ENCODE data around the gene MPHOSPH9. TPM values are rescaled to one million over a fixed set of nuclear protein-coding genes. Genes with fewer than 3 reads are reported as not detected.

MPHOSPH9 gene
- total RNA-seq, 4 donors from 2014 or later, result 21.6 to 53.6 (median 39.1) TPM

DNA sequence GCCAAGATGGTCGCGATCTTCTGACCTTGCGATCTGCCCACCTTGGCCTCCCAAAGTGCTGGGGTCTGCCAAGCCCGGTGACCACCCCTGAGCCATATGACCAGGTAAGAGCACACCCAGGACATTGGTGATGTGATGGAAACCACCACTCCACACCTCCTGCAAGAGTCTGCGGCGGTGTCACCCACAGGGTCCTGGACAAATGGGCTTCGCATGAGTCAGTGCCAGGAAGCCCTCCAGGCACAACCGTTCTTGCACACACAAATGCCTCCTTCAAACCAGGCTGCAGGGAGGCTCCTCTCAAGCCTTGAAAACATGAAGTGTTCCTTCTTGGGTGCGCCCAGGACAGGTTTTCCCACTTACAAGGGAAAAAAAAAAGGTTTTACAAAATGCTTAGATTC lies 98.7 kb downstream of the MPHOSPH9 start:
- H3K9me3 ChIP-seq, result no peaks in the 10 kb centered on the region
- intact Hi-C loops (cut with DNase I), result no loop called here

DNA sequence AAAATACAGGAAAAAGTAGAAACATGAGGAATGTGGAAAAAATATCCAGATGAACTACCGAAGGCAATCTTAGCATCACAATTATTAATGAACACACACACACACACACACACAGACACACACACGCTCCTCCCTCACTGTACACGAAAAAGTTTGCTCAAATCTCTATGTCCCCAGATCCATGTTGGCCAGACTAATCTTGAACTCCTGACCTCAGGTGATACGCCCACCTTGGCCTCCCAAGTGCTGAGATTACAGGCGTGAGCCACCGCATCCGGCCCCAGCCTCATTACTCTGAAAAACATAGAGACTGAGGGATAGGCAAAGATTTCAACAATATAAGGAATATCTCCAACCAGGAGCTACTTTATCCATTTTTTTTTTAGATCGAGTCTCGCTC lies 99.2 kb downstream of the MPHOSPH9 start:
- Histone ChIP-seq H3K4me3 (replicated peaks in 1 of 3) (no peak overlapping the region), H3K4me1 (peaks cover 34 to 45% of the 10 kb centered on the region in 2 donors), H3K9me3 (no peaks in the 10 kb centered on the region), H3K27me3 (no peaks in the 10 kb centered on the region), H3K36me3 (no peaks in the 10 kb centered on the region), H3K27ac (peak overlapping the region; percentile 73 to 77 (median 76))
- no peak for TF ChIP-seq POLR2A (IDR thresholded peaks at IDR 0.05)
- TF ChIP-seq, protein P1, sequence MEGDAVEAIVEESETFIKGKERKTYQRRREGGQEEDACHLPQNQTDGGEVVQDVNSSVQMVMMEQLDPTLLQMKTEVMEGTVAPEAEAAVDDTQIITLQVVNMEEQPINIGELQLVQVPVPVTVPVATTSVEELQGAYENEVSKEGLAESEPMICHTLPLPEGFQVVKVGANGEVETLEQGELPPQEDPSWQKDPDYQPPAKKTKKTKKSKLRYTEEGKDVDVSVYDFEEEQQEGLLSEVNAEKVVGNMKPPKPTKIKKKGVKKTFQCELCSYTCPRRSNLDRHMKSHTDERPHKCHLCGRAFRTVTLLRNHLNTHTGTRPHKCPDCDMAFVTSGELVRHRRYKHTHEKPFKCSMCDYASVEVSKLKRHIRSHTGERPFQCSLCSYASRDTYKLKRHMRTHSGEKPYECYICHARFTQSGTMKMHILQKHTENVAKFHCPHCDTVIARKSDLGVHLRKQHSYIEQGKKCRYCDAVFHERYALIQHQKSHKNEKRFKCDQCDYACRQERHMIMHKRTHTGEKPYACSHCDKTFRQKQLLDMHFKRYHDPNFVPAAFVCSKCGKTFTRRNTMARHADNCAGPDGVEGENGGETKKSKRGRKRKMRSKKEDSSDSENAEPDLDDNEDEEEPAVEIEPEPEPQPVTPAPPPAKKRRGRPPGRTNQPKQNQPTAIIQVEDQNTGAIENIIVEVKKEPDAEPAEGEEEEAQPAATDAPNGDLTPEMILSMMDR (IDR thresholded peaks at IDR 0.05), result no peak
- intact Hi-C loops (cut with DNase I), result no loop called here
- 71 to 72% methylated on average over 9 of the region's 9 CpGs for WGBS, 2 donors
- no peak for DNase-seq

More for the DNA sequence above, 98.7 kb downstream of the MPHOSPH9 start:
- Histone ChIP-seq H3K27ac (peak overlapping the region; percentile 55 to 76 (median 73)), H3K4me1 (peaks cover 34 to 45% of the 10 kb centered on the region in 2 donors), H3K27me3 (no peaks in the 10 kb centered on the region), H3K36me3 (no peaks in the 10 kb centered on the region), H3K4me3 (replicated peaks in 1 of 3) (no peak overlapping the region)
- WGBS, 2 donors, result 48 to 50% methylated on average over 9 of the region's 9 CpGs
- TF ChIP-seq, protein P1 (IDR thresholded peaks at IDR 0.05), result no peak
- TF ChIP-seq POLR2A (IDR thresholded peaks at IDR 0.05), result peak in 1 of 2 donors; percentile 18
- peak; percentile 84 for DNase-seq

DNA sequence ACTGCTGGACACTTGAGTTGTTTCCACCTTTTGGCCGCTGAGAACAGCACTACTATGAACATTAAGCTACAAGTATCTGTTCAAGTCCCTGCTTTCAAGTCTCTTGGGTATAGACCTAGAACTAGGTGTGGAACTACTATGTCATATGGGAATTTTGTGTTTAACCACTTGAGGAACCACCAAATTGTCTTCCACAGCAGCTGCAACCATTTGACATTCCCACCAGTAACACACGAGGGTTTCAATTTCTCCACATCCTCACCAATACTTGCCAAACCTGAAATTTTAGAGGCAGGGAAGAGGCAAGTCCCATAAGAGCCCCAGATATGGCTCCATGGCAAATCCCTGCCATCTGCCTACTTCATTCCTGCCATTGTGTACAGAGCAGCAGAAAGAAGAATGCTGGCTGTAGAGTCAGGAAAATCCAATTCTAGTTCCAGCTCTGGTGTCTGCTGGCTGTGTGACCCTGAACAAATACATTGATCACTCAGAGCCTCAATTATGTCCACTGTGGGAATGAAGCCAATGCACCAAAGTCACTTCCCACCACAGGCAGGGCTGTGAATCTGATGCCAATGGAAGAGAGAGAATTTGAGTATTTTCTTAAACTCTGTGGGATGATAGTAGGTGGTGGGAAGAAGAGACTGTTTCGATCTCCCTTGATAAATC lies 99.9 kb downstream of the MPHOSPH9 start:
- no peak overlapping the region for H3K4me3 ChIP-seq (replicated peaks in 1 of 3)
- H3K27ac ChIP-seq, result peak overlapping the region; percentile 73 to 77 (median 76)
- H3K4me1 ChIP-seq, result peaks cover 34 to 45% of the 10 kb centered on the region in 2 donors
- 75 to 76% methylated on average over 3 of the region's 3 CpGs for WGBS, 2 donors
- TF ChIP-seq POLR2A (IDR thresholded peaks at IDR 0.05), result no peak
- intact Hi-C loops (cut with DNase I), result no loop called here
- H3K36me3 ChIP-seq, result no peaks in the 10 kb centered on the region
- no peaks in the 10 kb centered on the region for H3K27me3 ChIP-seq
- no peak for DNase-seq
- H3K9me3 ChIP-seq, result no peaks in the 10 kb centered on the region

GRCh38 chr12:123131879-123132402 lies 101.0 kb downstream of the MPHOSPH9 start:
- no peaks in the 10 kb centered on the region for H3K9me3 ChIP-seq
- H3K4me3 ChIP-seq (replicated peaks in 1 of 3), result no peak overlapping the region
- WGBS, 2 donors, result 59 to 79% methylated on average over 2 to 12 of the region's 12 CpGs
- TF ChIP-seq POLR2A (IDR thresholded peaks at IDR 0.05), result peak in 1 of 2 donors; percentile 68
- TF ChIP-seq, protein P1 (IDR thresholded peaks at IDR 0.05), result no peak
- H3K27me3 ChIP-seq, result no peaks in the 10 kb centered on the region
- DNase-seq, result peak; percentile 68 to 81
- H3K27ac ChIP-seq, result peak overlapping the region; percentile 73 to 77 (median 76)
- no peaks in the 10 kb centered on the region for H3K36me3 ChIP-seq
- intact Hi-C loops (cut with DNase I), result no loop called here
- peaks cover 36 to 53% of the 10 kb centered on the region in 2 donors for H3K4me1 ChIP-seq

DNA sequence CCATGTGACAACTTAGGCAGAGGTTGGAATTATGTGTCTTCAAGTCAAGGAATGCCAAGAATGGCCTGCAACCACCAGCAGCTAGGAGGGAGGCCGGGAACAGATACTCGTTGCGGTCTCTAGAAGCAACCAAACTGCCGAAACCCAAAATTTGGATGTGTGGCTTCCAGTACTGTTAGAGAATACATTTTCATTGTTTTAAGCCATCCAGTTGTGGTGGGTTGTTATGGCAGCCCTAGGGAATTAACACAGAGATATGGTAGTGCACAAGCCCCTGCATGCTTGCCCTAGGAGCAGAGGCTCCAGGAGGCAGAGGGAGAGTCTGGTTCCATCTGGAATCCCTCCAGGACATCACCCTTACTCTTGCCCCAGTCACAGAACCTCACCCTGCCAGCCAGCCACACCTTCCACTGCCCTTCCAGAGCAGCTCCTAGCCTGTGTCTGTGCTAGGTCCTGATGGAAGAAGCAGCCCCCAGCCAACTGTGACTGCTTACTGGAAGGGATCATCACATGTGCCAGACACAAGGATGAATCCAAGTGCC lies 101.6 kb downstream of the MPHOSPH9 start:
- 100% methylated on average over 4 of the region's 4 CpGs; no CpG with 5 or more reads in 1 of the 2 donors for WGBS, 2 donors
- no peaks in the 10 kb centered on the region for H3K36me3 ChIP-seq
- H3K9me3 ChIP-seq, result no peaks in the 10 kb centered on the region
- no peaks in the 10 kb centered on the region for H3K27me3 ChIP-seq
- TF ChIP-seq, protein P1 (IDR thresholded peaks at IDR 0.05), result no peak
- TF ChIP-seq POLR2A (IDR thresholded peaks at IDR 0.05), result no peak
- DNase-seq, result no peak
- intact Hi-C loops (cut with DNase I), result no loop called here
- no peak overlapping the region for H3K4me3 ChIP-seq (replicated peaks in 1 of 3)
- peaks cover 38 to 59% of the 10 kb centered on the region in 2 donors for H3K4me1 ChIP-seq
- peak overlapping the region; percentile 73 to 77 (median 76) for H3K27ac ChIP-seq

Measured in thyroid gland (tissue), 4 donors.